ENCODE data around the gene DDAH2. TPM values are rescaled to one million over a fixed set of nuclear protein-coding genes. Genes with fewer than 3 reads are reported as not detected.
"Not testable (repeated sequence)": the region's sequence is repeated elsewhere in the genome, so short reads cannot be mapped to it uniquely, and the experiment has no call there.

DDAH2 gene
- total RNA-seq, 1 experiment from 2014 or later, result 4.6 TPM

GRCh38 chr6:31723245-31723979 is 5.7 kb downstream of the DDAH2 start, which contains the start of gene MPIG6B:
Gene MPIG6B (plus strand): TSS chr6:31723373. CDS start chr6:31723384, 11 bp downstream.
- in situ Hi-C loops (cut with HindIII; ENCODE audit: low pct_unique_long_range_greater_than_20kb, low sequenced_read_pairs), result no loop called here
- DNase-seq (ENCODE audit: low read depth, low spot score), result no peak

GRCh38 chr6:31722173-31722572 is 6.9 kb downstream of the DDAH2 start:
- DNase-seq (ENCODE audit: low read depth, low spot score), result no peak
- in situ Hi-C loops (cut with HindIII; ENCODE audit: low pct_unique_long_range_greater_than_20kb, low sequenced_read_pairs), result no loop called here

- DNase-seq (ENCODE audit: low read depth, low spot score), result no peak
- in situ Hi-C loops (cut with HindIII; ENCODE audit: low pct_unique_long_range_greater_than_20kb, low sequenced_read_pairs), result no loop called here
Observed at GRCh38 chr6:31721351-31722020, 7.6 kb downstream of the DDAH2 start, which contains the start of gene LY6G6C. Gene LY6G6C (minus strand): TSS chr6:31721746. CDS start chr6:31721679, 67 bp downstream.

- no peak for DNase-seq (ENCODE audit: low read depth, low spot score)
- in situ Hi-C loops (cut with HindIII; ENCODE audit: low pct_unique_long_range_greater_than_20kb, low sequenced_read_pairs), result no loop called here
Observed at GRCh38 chr6:31720196-31720770, 8.8 kb downstream of the DDAH2 start.

GRCh38 chr6:31719001-31719400 is 10.1 kb downstream of the DDAH2 start:
- DNase-seq (ENCODE audit: low read depth, low spot score), result no peak
- in situ Hi-C loops (cut with HindIII; ENCODE audit: low pct_unique_long_range_greater_than_20kb, low sequenced_read_pairs), result no loop called here

- in situ Hi-C loops (cut with HindIII; ENCODE audit: low pct_unique_long_range_greater_than_20kb, low sequenced_read_pairs), result no loop called here
- DNase-seq (ENCODE audit: low read depth, low spot score), result no peak
Observed at GRCh38 chr6:31718265-31718664, 10.8 kb downstream of the DDAH2 start.

- in situ Hi-C loops (cut with HindIII; ENCODE audit: low pct_unique_long_range_greater_than_20kb, low sequenced_read_pairs), result no loop called here
- DNase-seq (ENCODE audit: low read depth, low spot score), result no peak
Observed at GRCh38 chr6:31717499-31718222, 11.4 kb downstream of the DDAH2 start.

GRCh38 chr6:31715022-31715958 is 13.8 kb downstream of the DDAH2 start, which contains the start of gene LY6G6D:
Gene LY6G6D (plus strand): TSS chr6:31715348. CDS start chr6:31715356, 8 bp downstream.
- in situ Hi-C loops (cut with HindIII; ENCODE audit: low pct_unique_long_range_greater_than_20kb, low sequenced_read_pairs), result no loop called here
- DNase-seq (ENCODE audit: low read depth, low spot score), result no peak

- DNase-seq (ENCODE audit: low read depth, low spot score), result no peak
- in situ Hi-C loops (cut with HindIII; ENCODE audit: low pct_unique_long_range_greater_than_20kb, low sequenced_read_pairs), result no loop called here
Observed at GRCh38 chr6:31713991-31714684, 15.0 kb downstream of the DDAH2 start.

- in situ Hi-C loops (cut with HindIII; ENCODE audit: low pct_unique_long_range_greater_than_20kb, low sequenced_read_pairs), result no loop called here
Observed at GRCh38 chr6:31713465-31713864, 15.6 kb downstream of the DDAH2 start.

GRCh38 chr6:31712296-31712695 is 16.8 kb downstream of the DDAH2 start:
- in situ Hi-C loops (cut with HindIII; ENCODE audit: low pct_unique_long_range_greater_than_20kb, low sequenced_read_pairs), result no loop called here
- DNase-seq (ENCODE audit: low read depth, low spot score), result peak; percentile 17

More at GRCh38 chr6:31713465-31713864, 15.6 kb downstream of the DDAH2 start:
- DNase-seq (ENCODE audit: low read depth, low spot score), result no peak

GRCh38 chr6:31711233-31711632 is 17.9 kb downstream of the DDAH2 start:
- in situ Hi-C loops (cut with HindIII; ENCODE audit: low pct_unique_long_range_greater_than_20kb, low sequenced_read_pairs), result no loop called here
- DNase-seq (ENCODE audit: low read depth, low spot score), result no peak

GRCh38 chr6:31710523-31711219 is 18.4 kb downstream of the DDAH2 start:
- DNase-seq (ENCODE audit: low read depth, low spot score), result no peak
- in situ Hi-C loops (cut with HindIII; ENCODE audit: low pct_unique_long_range_greater_than_20kb, low sequenced_read_pairs), result no loop called here

GRCh38 chr6:31709157-31709556 is 19.9 kb downstream of the DDAH2 start:
- DNase-seq (ENCODE audit: low read depth, low spot score); in situ Hi-C loops (cut with HindIII; ENCODE audit: low pct_unique_long_range_greater_than_20kb, low sequenced_read_pairs): not testable (repeated sequence)

- in situ Hi-C loops (cut with HindIII; ENCODE audit: low pct_unique_long_range_greater_than_20kb, low sequenced_read_pairs), result no loop called here
- DNase-seq (ENCODE audit: low read depth, low spot score), result no peak
Observed at GRCh38 chr6:31708224-31708623, 20.9 kb downstream of the DDAH2 start.

- no peak for DNase-seq (ENCODE audit: low read depth, low spot score)
- in situ Hi-C loops (cut with HindIII; ENCODE audit: low pct_unique_long_range_greater_than_20kb, low sequenced_read_pairs), result no loop called here
Observed at GRCh38 chr6:31707701-31708100, 21.4 kb downstream of the DDAH2 start.

Measured in SK-MEL-5 (cell line).